CD8-positive, alpha-beta memory T cell (primary cell): ENCODE measurements around the gene GRM1. TPM values are rescaled to one million over a fixed set of nuclear protein-coding genes. Genes with fewer than 3 reads are reported as not detected.
A peak's percentile ranks its signal among the peaks of the same experiment; 100 is the strongest.
"Not testable (repeated sequence)": the region's sequence is repeated elsewhere in the genome, so short reads cannot be mapped to it uniquely, and the experiment has no call there.

Source experiments
- CTCF ChIA-PET: fragments of 350-600 bp; sonication (Branson Sonifier 250); formaldehyde crosslinking; loops from one replicate; lab custom pipeline; 2021; ENCODE audit warnings: antibody characterized with exemption; lab: Charles Lee
- POLR2A ChIA-PET: fragments of 350-600 bp; sonication (Branson Sonifier 250); formaldehyde crosslinking; loops from one replicate; lab custom pipeline; 2021; ENCODE audit warnings: antibody characterized with exemption; lab: Charles Lee
- DNase-seq, 5 donors: peaks; one replicate each; pipeline versions ENCODE4 v3.0.0 to v3.0.0-alpha.2; 2020 to 2022; ENCODE audit warnings: mixed read lengths in 1 of 5
- H3K27ac ChIP-seq: one replicate; pipeline ENCODE4 v1.7.0; 2013; ENCODE audit warnings: low read depth, mild to moderate bottlenecking, low read length, moderate library complexity
- H3K27me3 ChIP-seq: 2 replicates; pipeline ENCODE4 v1.7.0; 2013; ENCODE audit warnings: low read length, mild to moderate bottlenecking; ENCODE audit not compliant: insufficient read depth, poor library complexity, severe bottlenecking
- H3K36me3 ChIP-seq: 2 replicates; pipeline ENCODE4 v1.7.0; 2013; ENCODE audit warnings: mild to moderate bottlenecking, low read length, moderate library complexity; ENCODE audit not compliant: insufficient read depth
- H3K4me1 ChIP-seq: 2 replicates; pipeline ENCODE4 v1.7.0; 2013; ENCODE audit warnings: mild to moderate bottlenecking, low read length, moderate library complexity; ENCODE audit not compliant: insufficient read depth
- H3K4me3 ChIP-seq: 2 replicates; pipeline ENCODE4 v1.7.0; 2013; ENCODE audit warnings: mild to moderate bottlenecking, low read length
- H3K9me3 ChIP-seq: 2 replicates; pipeline ENCODE4 v1.7.0; 2013; ENCODE audit warnings: mild to moderate bottlenecking, low read length
- H3K27ac Mint-ChIP-seq, 8 donors: one replicate each; pipeline ENCODE4 v1.8.0; 2020 to 2021; ENCODE audit warnings: mixed read lengths in 8 of 8, mild to moderate bottlenecking in 6 of 8, inconsistent platforms in 3 of 8, moderate library complexity in 3 of 8
- H3K27me3 Mint-ChIP-seq, 2 donors: one replicate each; pipeline ENCODE4 v1.8.0; 2020 to 2021; ENCODE audit warnings: mixed read lengths in 2 of 2, mild to moderate bottlenecking in 1 of 2, moderate library complexity in 1 of 2
- H3K36me3 Mint-ChIP-seq, 3 donors: one replicate each; pipeline ENCODE4 v1.8.0; 2020 to 2021; ENCODE audit warnings: mixed read lengths in 3 of 3, inconsistent platforms in 1 of 3, mild to moderate bottlenecking in 1 of 3
- H3K4me1 Mint-ChIP-seq, 3 donors: one replicate each; pipeline ENCODE4 v1.8.0; 2020 to 2021; ENCODE audit warnings: mixed read lengths in 3 of 3, inconsistent platforms in 1 of 3, mild to moderate bottlenecking in 1 of 3
- H3K4me3 Mint-ChIP-seq, 7 donors: one replicate each; pipeline ENCODE4 v1.8.0; 2020 to 2021; ENCODE audit warnings: mixed read lengths in 7 of 7, mild to moderate bottlenecking in 6 of 7, moderate library complexity in 4 of 7, inconsistent platforms in 2 of 7
- H3K9me3 Mint-ChIP-seq, 5 donors: one replicate each; pipeline ENCODE4 v1.8.0; 2020 to 2022; ENCODE audit warnings: mixed read lengths in 5 of 5, mild to moderate bottlenecking in 3 of 5, moderate library complexity in 2 of 5, inconsistent platforms in 1 of 5
- polyA plus RNA-seq: library from polyadenylated mRNA; unstranded; fragments of 300-500 nt; fragmentation: Illumina TruSeq; gene quantifications from one replicate; pipeline ENCODE4 v1.2.3, GENCODE V29; 2021
- total RNA-seq, 2 experiments: library from RNA; stranded (reverse); gene quantifications; one replicate each; pipeline ENCODE4 v1.2.3, GENCODE V29; 2021

Gene GRM1
- total and polyA plus RNA-seq, 3 experiments from 2014 or later: not detected

GRCh38 chr6:146269482-146269881, 240.6 kb downstream of the GRM1 start:
- Histone ChIP-seq H3K4me1 (no peaks in the 10 kb centered on the region), H3K27ac (no peak overlapping the region), H3K36me3 (no peaks in the 10 kb centered on the region), H3K27me3 (no peaks in the 10 kb centered on the region), H3K4me3 (no peak overlapping the region), H3K9me3 (no peaks in the 10 kb centered on the region)
- H3K4me3 Mint-ChIP-seq: no peak overlapping the region
- POLR2A ChIA-PET: no interaction called here
- DNase-seq: no peak
- H3K36me3 Mint-ChIP-seq: no peaks in the 10 kb centered on the region
- H3K27ac Mint-ChIP-seq: peak overlapping the region in 1 of 8 donors; percentile 38
- H3K27me3 Mint-ChIP-seq: no peaks in the 10 kb centered on the region
- H3K4me1 Mint-ChIP-seq: no peaks in the 10 kb centered on the region
- CTCF ChIA-PET: no interaction called here
- peaks cover 0 to 6% (median 2%) of the 10 kb centered on the region in 5 donors for H3K9me3 Mint-ChIP-seq

DNA sequence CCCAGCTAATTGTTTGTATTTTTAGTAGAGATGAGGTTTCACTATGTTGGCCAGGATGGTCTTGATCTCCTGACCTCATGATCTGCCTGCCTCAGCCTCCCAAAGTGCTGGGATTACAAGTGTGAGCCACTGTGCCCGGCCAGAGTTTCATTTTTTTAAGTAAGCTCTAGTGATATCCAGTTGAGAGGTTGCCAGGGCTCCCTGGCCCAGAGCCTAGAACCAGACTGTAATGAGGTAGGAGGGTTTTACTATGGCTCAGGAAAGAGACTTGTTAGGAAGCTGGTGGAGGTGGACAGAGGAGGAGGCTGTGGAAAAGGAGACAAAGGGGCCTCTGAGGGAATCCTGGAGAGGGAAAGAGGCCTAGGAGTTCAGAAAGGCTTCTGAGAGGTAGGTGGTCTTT, 242.3 kb downstream of the GRM1 start:
- not testable (repeated sequence) for H3K4me1 Mint-ChIP-seq

GRCh38 chr6:146273490-146273889, 244.6 kb downstream of the GRM1 start:
- CTCF ChIA-PET: no interaction called here
- Mint-ChIP-seq H3K4me3 (no peak overlapping the region), H3K4me1 (no peaks in the 10 kb centered on the region), H3K27me3 (no peaks in the 10 kb centered on the region), H3K36me3 (no peaks in the 10 kb centered on the region), H3K27ac (no peak overlapping the region), H3K9me3 (peaks cover 0 to 5% (median 0%) of the 10 kb centered on the region in 5 donors)
- no peaks in the 10 kb centered on the region for H3K27me3 ChIP-seq
- POLR2A ChIA-PET: no interaction called here
- no peaks in the 10 kb centered on the region for H3K36me3 ChIP-seq
- no peaks in the 10 kb centered on the region for H3K4me1 ChIP-seq
- H3K27ac ChIP-seq: no peak overlapping the region
- H3K9me3 ChIP-seq: no peaks in the 10 kb centered on the region
- H3K4me3 ChIP-seq: no peak overlapping the region
- no peak for DNase-seq

More for the DNA sequence above, 242.3 kb downstream of the GRM1 start:
- H3K9me3 Mint-ChIP-seq, H3K9me3 ChIP-seq, POLR2A ChIA-PET, H3K27ac Mint-ChIP-seq, H3K4me3 Mint-ChIP-seq, DNase-seq, H3K36me3 ChIP-seq, CTCF ChIA-PET, H3K27ac ChIP-seq, H3K4me1 ChIP-seq, H3K4me3 ChIP-seq, H3K36me3 Mint-ChIP-seq, H3K27me3 Mint-ChIP-seq, H3K27me3 ChIP-seq: not testable (repeated sequence)

GRCh38 chr6:146277142-146277541, 248.3 kb downstream of the GRM1 start:
- Mint-ChIP-seq H3K27ac (no peak overlapping the region), H3K4me1 (no peaks in the 10 kb centered on the region), H3K36me3 (no peaks in the 10 kb centered on the region), H3K4me3 (no peak overlapping the region), H3K9me3 (peaks cover 0 to 5% (median 0%) of the 10 kb centered on the region in 5 donors), H3K27me3 (no peaks in the 10 kb centered on the region)
- no peaks in the 10 kb centered on the region for H3K9me3 ChIP-seq
- H3K27me3 ChIP-seq: no peaks in the 10 kb centered on the region
- POLR2A ChIA-PET: no interaction called here
- H3K4me3 ChIP-seq: no peak overlapping the region
- no peaks in the 10 kb centered on the region for H3K36me3 ChIP-seq
- H3K4me1 ChIP-seq: no peaks in the 10 kb centered on the region
- DNase-seq: no peak
- CTCF ChIA-PET: no interaction called here
- no peak overlapping the region for H3K27ac ChIP-seq

DNA sequence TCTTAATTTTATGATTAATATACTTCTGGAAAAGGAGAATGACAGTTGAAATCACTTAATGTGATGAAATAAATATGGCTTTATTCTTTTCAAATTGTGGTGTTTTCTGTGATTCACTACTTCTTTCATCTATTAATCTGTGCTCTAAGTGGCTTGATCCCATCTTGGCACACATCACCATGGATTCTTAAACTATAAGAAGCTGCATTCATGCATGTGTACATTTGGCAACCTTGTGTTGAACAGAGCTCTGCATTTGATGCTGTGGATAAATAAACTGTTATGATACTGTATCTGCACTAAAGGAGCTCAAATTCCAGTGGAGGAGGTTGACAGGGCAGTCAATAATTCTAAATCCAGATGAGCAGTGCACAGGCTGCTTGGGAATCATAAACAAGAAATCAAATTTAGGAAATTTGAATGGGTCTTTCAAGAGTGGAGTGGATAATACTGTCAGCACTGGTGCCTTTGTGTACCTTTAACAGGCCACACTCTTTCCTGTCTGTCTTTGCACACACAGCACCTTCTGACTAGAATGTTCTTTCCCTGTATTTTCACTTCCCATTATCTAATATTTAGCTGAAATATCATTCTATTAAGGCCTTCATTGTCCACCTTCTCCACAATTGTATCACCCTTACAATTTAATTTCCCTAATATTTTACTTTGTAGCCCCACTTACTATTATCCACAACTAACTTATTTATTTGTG, 252.9 kb downstream of the GRM1 start:
- CTCF ChIA-PET: no interaction called here

DNA sequence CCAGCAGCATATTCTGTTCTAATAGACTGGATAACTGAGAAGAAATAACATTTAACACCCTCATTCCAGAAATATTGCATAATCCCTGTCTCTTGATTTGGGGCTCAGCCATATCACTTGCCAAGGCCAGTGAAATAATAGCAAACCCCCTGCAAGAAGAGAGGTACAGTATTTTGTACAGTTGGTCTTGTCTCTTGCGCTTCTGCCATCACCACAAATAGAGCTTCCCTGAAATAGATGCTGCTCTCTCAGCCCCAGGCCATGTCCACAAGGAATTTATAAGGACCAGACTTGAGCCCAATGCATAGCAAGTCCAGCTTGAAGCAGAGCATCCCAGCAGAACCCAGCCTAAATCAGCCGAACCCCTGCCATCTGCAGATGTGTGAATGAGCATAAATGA, 254.0 kb downstream of the GRM1 start:
- no peaks in the 10 kb centered on the region for H3K36me3 Mint-ChIP-seq
- H3K27me3 Mint-ChIP-seq: no peaks in the 10 kb centered on the region
- no peak for DNase-seq
- H3K4me3 Mint-ChIP-seq: no peak overlapping the region
- no peaks in the 10 kb centered on the region for H3K27me3 ChIP-seq
- POLR2A ChIA-PET: no interaction called here
- H3K9me3 Mint-ChIP-seq: peaks cover 0 to 2% (median 0%) of the 10 kb centered on the region in 5 donors
- H3K4me1 Mint-ChIP-seq: no peaks in the 10 kb centered on the region
- no peak overlapping the region for H3K27ac ChIP-seq
- CTCF ChIA-PET: no interaction called here
- H3K4me1 ChIP-seq: no peaks in the 10 kb centered on the region
- no peak overlapping the region for H3K27ac Mint-ChIP-seq
- no peaks in the 10 kb centered on the region for H3K9me3 ChIP-seq
- H3K36me3 ChIP-seq: no peaks in the 10 kb centered on the region
- no peak overlapping the region for H3K4me3 ChIP-seq

More for the DNA sequence above, 252.9 kb downstream of the GRM1 start:
- POLR2A ChIA-PET: no interaction called here
- Histone ChIP-seq H3K27ac (no peak overlapping the region), H3K4me3 (no peak overlapping the region), H3K36me3 (no peaks in the 10 kb centered on the region), H3K4me1 (no peaks in the 10 kb centered on the region), H3K27me3 (no peaks in the 10 kb centered on the region), H3K9me3 (no peaks in the 10 kb centered on the region)
- no peak for DNase-seq
- peaks cover 0 to 2% (median 0%) of the 10 kb centered on the region in 5 donors for H3K9me3 Mint-ChIP-seq
- no peak overlapping the region for H3K4me3 Mint-ChIP-seq
- no peak overlapping the region for H3K27ac Mint-ChIP-seq
- H3K27me3 Mint-ChIP-seq: no peaks in the 10 kb centered on the region
- H3K4me1 Mint-ChIP-seq: no peaks in the 10 kb centered on the region
- H3K36me3 Mint-ChIP-seq: no peaks in the 10 kb centered on the region

DNA sequence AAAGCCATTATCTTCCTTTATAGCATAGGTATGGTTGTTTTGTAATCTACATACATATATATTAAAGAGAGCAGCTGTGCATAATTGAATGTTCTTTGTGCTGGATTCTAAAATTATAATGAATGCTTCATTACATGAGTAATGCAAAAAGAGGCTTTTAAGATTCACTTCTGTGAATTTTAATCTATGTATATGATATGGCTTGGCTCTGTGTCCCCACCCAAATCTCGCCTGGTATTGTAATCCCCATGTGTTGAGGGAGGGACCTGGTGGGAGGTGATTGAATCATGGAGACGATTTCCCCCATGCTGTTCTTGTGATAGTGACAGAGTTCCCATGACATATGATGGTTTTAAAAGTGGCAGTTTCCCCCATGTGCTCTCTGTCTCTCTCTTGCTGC, 255.4 kb downstream of the GRM1 start:
- Histone ChIP-seq H3K27ac (no peak overlapping the region), H3K4me1 (no peaks in the 10 kb centered on the region), H3K9me3 (no peaks in the 10 kb centered on the region), H3K4me3 (no peak overlapping the region), H3K36me3 (no peaks in the 10 kb centered on the region), H3K27me3 (no peaks in the 10 kb centered on the region)
- Mint-ChIP-seq H3K27me3 (no peaks in the 10 kb centered on the region), H3K9me3 (peaks cover 0 to 2% (median 0%) of the 10 kb centered on the region in 5 donors), H3K4me3 (no peak overlapping the region), H3K4me1 (no peaks in the 10 kb centered on the region), H3K36me3 (no peaks in the 10 kb centered on the region), H3K27ac (no peak overlapping the region)
- no peak for DNase-seq
- ChIA-PET POLR2A (no interaction called here), CTCF (no interaction called here)

GRCh38 chr6:146286961-146287360, 258.1 kb downstream of the GRM1 start:
- DNase-seq: no peak
- H3K27ac ChIP-seq: no peak overlapping the region

More at GRCh38 chr6:146286961-146287360, 258.1 kb downstream of the GRM1 start:
- Mint-ChIP-seq H3K4me1 (no peaks in the 10 kb centered on the region), H3K27ac (no peak overlapping the region), H3K27me3 (no peaks in the 10 kb centered on the region), H3K4me3 (no peak overlapping the region), H3K9me3 (peaks cover 0 to 2% (median 0%) of the 10 kb centered on the region in 5 donors), H3K36me3 (no peaks in the 10 kb centered on the region)
- ChIA-PET POLR2A (no interaction called here), CTCF (no interaction called here)
- no peaks in the 10 kb centered on the region for H3K27me3 ChIP-seq
- H3K4me3 ChIP-seq: no peak overlapping the region
- H3K4me1 ChIP-seq: no peaks in the 10 kb centered on the region
- H3K9me3 ChIP-seq: no peaks in the 10 kb centered on the region
- H3K36me3 ChIP-seq: no peaks in the 10 kb centered on the region
